CD4-positive, alpha-beta T cell treated with Interleukin-15 for 1 hour (primary cell): ENCODE results near the gene AMN.
"Not testable (repeated sequence)": the region's sequence is repeated elsewhere in the genome, so short reads cannot be mapped to it uniquely, and the experiment has no call there.

ENCODE experiments used
- DNase-seq: peaks from one replicate; pipeline ENCODE4 v3.0.0-alpha.2; 2020

AMN gene

GRCh38 chr14:102922490-102923200, at the start of gene AMN:
Gene AMN (plus strand): TSS chr14:102922663. CDS start chr14:102922689, 26 bp downstream.
- DNase-seq, result no peak

DNA sequence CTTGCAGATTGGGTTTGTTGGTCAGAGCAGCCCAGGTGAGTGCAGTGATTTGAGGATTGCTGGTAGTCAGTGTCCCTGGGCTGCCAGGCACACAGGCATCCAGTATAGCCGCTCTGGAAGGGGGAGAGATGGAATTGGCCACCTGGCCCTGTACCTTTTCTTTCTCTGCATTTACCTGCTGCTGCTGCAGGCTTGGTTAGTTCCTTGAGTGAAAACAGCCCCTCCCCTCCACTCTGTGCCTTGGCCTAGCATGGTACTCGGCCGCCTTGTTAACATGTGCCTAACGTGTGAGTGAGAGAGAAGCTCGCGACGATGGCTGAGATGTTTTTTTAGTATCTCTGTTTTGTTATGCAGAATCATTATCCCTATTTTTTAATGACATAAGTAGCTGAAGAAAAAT, 49.3 kb upstream of the AMN start:
- no peak for DNase-seq

DNA sequence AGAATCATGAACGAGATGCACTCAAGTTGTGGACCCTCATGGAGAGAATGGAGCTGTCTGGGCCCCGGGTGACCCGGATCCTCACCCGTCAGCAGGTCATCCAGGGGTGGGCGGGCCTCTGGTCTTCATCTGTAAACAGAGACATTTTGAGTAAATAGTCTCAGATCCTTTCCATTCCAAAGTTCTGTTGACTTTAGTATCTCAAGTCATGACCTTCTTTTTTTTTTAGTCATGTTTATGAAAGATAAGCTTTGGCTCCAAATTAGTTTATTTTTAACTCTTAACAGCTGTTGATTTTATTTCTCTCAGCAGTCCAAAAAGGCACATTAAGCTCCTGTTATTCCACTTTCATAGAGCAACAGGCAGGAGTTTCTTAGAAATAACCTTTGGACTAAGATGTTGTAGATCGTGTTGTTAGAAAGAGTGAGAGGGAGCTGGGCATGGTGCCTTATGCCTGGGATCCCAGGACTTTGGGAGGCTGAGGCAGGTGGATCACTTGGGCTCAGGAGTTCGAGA, 48.9 kb upstream of the AMN start:
- no peak for DNase-seq

GRCh38 chr14:102875652-102876051, 46.8 kb upstream of the AMN start:
- no peak for DNase-seq

DNA sequence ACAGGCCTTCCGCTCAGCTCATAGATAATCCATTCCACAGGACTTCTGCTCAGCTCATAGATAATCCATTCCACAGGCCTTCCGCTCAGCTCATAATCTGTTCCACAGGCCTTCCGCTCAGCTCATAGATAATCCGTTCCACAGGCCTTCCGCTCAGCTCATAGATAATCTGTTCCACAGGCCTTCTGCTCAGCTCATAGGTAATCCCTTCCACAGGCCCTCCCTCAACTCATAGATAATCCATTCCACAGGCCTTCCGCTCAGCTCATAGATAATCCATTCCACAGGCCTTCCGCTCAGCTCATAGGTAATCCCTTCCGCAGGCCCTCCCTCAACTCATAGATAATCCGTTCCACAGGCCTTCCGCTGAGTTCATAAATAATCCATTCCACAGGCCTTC, 45.0 kb upstream of the AMN start:
- DNase-seq, result not testable (repeated sequence)

DNA sequence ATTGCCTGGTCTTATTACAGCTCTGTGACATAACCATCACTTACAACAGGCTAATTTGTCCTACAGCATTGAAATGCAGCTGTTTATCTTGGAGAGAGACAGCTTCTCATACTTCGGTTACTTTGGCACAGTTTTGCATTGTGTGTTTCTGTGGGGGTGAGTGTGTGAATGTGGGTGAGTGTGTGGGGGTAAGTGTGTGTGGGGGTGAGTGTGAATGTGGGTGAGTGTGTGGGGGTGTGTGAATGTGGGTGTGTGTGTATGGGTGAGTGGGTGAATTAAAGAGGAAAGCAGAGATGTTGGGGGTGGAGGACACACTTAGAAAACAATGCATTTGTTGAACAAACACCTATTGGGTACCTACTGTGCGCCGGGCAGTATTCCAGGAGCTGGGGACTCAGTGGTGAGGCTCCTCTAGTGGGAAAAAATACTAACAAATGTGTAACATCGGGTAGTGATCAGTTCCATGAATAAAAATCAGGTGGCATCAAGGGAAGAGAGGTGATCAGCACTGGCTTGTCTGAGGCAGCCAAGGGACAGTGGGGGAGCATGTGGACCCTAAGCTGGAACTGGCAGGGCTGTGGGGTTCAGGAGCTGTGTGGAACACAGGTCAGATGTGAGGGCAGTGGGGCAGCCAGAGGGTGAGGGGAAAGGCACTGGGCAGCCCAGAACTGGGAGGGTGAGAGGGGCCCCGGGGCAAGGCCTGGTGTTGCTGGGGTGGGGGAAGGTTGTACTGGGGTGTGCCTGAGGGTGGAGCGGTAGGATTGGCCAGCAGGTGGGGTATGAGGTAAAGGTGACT, 44.1 kb upstream of the AMN start:
- DNase-seq, result no peak

DNA sequence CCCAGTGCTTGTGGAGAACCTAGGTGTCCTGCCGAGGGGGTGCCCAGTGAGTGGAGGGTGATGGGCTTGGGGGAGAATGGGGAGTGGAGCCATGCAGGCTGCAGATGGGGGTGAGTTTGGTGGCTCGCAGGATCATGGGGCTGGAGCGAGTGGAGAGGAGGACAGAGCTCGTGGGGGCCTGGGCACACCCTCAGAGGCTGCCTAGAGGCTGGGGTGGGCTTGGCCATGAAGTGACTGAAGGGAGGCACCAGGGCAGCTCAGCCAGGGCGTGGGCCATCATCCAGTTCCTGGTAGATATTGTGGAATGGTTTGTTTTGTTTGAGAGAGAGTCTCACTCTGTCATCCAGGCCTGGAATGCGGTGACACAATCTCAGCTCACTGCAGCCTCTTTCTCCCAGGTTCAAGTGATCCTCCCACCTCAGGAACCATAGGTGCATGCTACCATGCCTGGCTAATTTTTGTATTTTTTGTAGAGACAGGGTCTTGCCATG, 43.4 kb upstream of the AMN start:
- DNase-seq, result no peak

DNA sequence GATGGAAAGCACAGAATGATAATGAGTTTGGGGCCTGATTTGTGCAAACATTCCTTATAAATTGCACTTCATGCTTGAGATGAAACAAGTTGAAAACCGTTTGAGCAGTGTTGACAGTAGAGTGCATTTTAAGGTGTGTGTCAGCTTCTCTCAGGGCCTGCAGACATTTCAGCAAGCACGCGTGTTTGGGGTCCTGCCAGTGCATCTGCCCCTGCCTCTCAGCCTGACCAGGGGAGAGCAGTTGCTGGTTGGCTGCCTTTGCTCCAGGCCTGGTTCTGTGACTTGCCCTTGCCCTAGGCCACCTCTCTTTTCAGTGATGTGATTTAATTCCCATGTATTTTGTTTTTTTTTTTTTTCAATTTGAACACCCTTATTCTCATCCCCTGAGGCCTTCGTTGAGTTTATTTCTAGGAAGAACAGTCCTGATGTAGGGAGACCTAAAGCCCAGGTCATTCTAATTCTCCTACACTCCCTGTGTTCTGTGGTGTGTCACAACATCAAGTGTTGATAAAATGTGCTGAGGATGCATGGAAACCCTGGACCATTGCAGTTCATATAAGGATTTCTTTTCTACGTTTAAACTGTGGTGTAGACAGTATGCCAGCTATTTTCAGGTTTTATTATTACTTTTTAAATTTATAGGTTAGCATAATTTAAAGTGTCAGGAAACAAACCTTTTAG, 40.1 kb upstream of the AMN start:
- DNase-seq, result no peak

DNA sequence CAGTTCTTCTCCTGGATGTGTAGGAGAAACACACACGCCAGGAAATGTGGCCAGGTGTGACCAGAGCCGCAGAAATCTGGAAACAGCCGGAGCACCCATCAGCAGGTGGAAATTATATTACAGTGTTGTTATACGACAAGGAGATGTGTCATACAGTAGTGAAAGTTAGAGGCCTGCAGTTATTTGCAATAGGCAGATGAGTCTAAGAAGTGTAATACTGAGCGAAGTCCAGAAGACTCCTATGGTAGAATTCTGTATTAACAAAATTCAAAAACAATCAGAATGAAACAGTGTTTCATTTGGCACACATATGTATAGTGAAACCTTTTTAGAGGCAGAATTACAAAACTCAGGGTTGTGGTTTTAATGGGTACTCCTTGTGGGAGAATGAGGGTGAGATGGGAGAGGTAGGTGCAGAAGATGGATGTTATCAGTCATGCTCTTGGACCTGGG, 39.3 kb upstream of the AMN start:
- DNase-seq, result no peak

GRCh38 chr14:102883554-102883953, 38.9 kb upstream of the AMN start:
- no peak for DNase-seq

- DNase-seq, result no peak
Observed at GRCh38 chr14:102885737-102886447, 36.6 kb upstream of the AMN start.

DNA sequence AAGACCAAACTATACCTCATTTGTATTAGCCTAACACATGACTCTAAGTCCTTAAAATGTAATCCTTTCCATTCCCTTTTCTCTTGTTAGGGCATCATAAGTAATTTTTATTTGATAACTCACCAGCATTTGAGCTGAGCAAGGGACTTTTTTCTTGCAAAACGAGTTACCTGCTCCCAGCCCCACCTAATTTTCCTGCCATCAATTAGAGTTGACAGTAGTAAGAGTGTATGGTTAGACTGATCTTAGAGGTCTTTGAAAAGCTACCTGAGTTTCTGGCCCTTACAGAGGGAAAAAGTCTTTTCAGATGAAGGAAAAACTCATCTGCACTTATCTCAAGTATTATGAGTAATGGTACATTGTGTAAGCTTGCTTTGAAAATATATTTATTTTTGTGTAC, 33.7 kb upstream of the AMN start:
- no peak for DNase-seq

DNA sequence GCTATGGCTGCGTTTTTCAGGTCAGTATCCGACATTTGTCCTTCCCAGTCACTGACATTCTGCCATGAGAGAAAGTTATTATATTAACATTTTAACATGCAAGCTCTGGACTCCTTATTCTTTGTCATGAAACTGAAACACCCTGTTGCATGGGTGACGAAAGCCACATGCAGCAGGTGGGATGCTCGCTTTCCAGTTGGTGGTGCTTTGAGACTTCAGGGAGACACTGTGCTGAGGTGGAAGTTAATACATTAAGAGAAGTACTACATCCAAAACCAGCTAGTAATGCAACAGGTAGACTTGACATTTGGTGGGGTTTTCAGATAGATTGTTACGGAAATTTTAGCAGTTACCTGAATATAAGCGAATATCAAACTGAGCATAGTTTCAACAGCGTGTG, 32.8 kb upstream of the AMN start:
- no peak for DNase-seq

- no peak for DNase-seq
Observed at GRCh38 chr14:102891111-102891510, 31.4 kb upstream of the AMN start.

- DNase-seq, result no peak
Observed at GRCh38 chr14:102891556-102891955, 30.9 kb upstream of the AMN start.

DNA sequence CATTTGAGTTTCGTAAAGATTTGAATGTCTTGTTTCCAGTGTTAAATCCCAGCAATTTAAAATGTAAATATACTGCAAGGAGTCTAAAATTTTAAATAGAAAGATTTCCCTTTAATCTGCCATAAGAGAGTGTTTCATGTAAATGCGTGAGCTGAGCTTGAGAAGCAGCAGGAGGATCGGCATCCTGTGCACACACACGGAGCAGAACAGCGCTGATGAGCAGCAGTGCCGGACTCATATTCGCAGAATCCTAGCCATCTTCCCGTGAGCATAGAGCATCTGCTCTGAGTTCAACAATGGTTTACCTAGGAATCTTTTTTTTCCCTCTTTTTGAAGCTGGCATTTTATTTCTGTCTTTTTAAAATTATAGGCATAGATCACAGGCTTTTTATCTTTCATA, 29.8 kb upstream of the AMN start:
- DNase-seq, result no peak

DNA sequence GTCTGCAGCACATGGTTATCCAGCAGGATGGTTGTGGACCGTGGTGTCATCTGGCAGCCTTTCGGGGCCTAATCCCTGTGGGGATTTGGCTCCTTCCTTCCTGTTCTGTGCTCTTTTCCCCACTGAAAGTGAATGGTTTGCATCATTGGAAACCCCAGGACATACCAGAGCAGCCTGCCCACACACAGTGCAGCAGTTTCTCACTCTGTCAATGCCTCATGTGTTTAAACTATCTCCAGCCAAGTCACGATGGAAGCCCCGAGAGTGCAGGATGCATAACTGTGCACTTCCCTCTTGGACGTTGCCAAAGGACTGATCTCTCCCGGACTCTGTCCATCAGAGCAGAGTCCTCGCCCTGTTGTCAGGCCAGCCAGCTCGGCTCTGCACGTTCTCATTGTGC, 29.0 kb upstream of the AMN start:
- DNase-seq, result no peak

- not testable (repeated sequence) for DNase-seq
Observed at GRCh38 chr14:102896735-102897134, 25.7 kb upstream of the AMN start.

DNA sequence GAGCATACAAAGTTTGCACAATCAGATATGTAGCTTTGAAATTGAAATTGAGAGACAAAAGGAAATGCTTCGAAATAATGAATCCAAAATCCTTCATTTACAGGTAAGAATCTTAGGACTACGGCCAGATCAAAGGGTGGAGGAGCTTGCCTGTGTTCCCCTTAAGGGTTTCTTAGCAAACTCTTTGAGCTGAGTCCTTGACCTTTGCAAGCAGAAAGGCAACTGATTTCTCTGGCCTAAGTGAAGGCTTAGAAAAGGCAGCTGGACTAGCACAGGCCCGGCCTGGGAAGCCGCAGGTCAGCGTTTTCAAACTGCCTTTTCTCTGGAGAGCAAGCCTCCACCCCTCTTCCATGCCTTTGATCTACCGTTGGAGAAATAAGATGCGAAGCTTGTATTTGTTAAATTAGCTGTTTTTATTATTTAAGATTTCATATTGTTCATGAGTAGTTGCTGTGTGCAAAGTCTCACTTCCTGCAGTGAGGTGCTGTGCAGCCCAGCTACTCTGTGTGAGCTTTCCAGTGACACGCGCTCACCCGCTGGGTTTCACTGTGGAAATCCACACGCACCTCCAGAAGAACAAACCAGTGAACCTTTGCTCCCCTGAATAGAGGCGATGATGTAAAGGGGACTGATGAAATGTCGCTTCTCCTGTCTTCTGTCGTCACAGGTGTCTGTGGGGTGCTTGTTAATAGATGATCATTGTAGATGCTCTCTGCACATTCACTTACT, 25.0 kb upstream of the AMN start:
- DNase-seq, result no peak

DNA sequence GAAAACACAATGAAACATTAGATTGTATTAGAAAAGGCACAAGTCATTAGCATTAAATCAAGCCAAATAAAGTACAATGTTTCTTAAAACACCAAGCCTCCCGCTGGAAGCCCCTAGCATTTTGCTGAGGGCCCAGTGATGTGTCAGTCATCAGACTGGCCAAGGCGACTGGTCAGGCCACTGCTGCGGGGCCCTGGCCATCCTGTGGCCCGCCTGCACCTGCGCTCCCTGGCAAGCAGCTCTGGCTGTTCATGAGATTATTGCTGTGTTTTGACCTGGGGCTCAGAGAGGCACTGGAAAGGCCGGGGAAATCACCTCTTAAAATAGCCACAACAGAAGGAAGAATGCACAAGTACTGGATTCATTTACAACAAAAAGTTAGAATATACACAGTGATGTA, 24.2 kb upstream of the AMN start:
- DNase-seq, result no peak

DNA sequence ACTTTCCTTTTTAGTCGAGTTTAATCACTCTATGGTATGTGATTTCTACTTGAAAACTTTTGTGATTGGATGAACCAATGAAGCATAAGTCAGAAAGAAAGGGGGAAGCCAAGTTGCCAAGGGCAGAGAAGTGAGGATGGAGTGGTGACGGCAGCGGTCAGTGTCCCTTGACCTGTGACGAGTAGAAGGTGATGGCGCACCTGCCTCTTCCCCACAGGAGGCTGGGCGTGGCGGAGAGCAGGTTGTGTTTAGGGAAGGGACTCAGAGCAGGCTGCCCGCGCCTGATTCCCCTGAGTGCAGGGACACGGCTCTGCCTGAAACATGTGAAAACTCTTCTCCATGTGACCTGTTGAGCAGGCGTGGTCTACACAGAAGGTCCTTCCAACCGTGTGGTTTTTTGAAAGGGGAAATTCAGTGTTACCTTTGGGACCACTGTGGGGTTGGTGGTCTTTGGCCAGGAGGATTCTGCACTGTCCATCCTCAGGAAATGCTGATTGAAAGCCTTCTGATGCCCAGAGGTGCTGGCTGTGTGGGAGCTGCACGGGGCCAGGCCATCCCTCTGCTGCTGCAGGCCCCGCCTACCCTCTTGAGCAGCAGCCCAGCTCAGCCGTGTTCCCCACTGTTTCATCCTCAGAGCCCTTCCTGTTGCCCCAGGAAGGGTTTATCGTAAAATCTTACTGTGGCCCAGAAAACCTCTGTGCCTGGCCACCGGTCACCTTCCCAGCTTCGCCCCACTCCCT, 23.5 kb upstream of the AMN start:
- DNase-seq, result peak; percentile 45
